ENCODE data around the gene PPARA.

DNA sequence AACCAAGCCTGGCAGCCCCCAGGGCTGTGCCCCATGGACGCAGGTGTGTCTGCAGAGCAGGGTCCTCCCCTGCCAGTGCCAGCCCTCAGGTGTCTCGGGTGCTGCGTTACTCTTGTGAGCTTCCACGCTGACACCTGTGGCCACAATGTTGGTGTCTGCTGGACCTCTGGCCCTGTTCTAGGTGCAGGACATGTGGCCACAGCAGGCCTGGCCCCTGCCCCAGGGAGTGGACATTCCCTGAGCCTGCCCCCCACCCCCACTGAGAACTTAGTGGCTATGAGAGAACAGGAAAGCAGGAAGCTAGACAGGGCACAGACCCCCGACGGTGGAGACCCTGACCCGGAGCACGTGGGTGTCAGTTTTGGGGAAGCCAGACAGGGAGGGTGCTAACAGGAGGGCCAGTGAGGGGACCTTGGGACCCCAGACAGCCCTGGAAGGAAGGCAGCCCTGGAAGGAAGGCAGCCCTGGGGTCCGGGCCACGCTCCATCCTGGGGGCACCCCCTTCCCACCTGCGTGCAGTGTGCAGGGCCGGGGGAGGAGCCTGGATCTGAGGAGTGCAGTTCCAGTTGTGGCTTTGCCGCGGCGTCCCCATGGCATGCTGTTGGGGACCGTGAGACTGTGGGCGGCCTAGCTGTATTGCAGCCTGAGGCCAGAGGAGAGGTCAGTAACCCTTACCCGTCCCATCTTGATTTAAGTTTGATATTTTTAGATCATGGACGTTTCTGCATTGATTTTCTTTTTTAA, 43.9 kb upstream of the PPARA start:
- TF ChIP-seq POLR2AphosphoS5 (IDR thresholded peaks at IDR 0.05; ENCODE audit: low read depth, low read length): no peak
- no peak for TF ChIP-seq TAF1 (IDR thresholded peaks at IDR 0.05; ENCODE audit: borderline replicate concordance, low read depth, low read length)

Measured in GM12892 (cell line).